Gastroesophageal sphincter (tissue), 4 donors: ENCODE data around the gene PLEKHN1. TPM values are rescaled to one million over a fixed set of nuclear protein-coding genes. Genes with fewer than 3 reads are reported as not detected.
"Not testable (repeated sequence)": the region's sequence is repeated elsewhere in the genome, so short reads cannot be mapped to it uniquely, and the experiment has no call there.

Experiments
- ATAC-seq: fragments of 150-250 bp; one replicate; pipeline ENCODE4 v1.9.1; 2016; ENCODE audit warnings: mild to moderate bottlenecking, moderate library complexity
- H3K27ac ChIP-seq, 4 donors: fragments of 200-600 bp; sonication (generic) in 3 of 4; 1 replicate in 3 of 4; 2 replicates in 1 of 4; pipeline ENCODE4 v1.5.1; 2016 to 2019
- H3K27me3 ChIP-seq: fragments of 200-600 bp; sonication (generic); one replicate; pipeline ENCODE4 v1.5.1; 2019
- H3K36me3 ChIP-seq, 2 donors: fragments of 200-600 bp; sonication (generic); one replicate each; pipeline ENCODE4 v1.5.1; 2019; ENCODE audit warnings: control low read depth in 1 of 2
- H3K4me1 ChIP-seq, 3 donors: fragments of 200-600 bp; sonication (generic); 1 replicate in 2 of 3; 2 replicates in 1 of 3; pipeline ENCODE4 v1.5.1; 2016 to 2019; ENCODE audit warnings: control low read depth in 2 of 3
- H3K4me3 ChIP-seq, 2 donors: fragments of 200-600 bp; sonication (generic); one replicate each; pipeline ENCODE4 v1.5.1; 2019; ENCODE audit warnings: mild to moderate bottlenecking in 1 of 2, moderate library complexity in 1 of 2
- H3K9me3 ChIP-seq, 3 donors: fragments of 200-600 bp; sonication (generic); one replicate each; pipeline ENCODE4 v1.5.1; 2017 to 2019; ENCODE audit warnings: control low read depth in 2 of 3
- EP300 ChIP-seq: sonication (generic); formaldehyde crosslinking; IDR thresholded peaks from one replicate; pipeline ENCODE4 v1.6.1; 2017; ENCODE audit warnings: antibody characterized with exemption, mild to moderate bottlenecking
- POLR2A ChIP-seq, 2 donors: fragments of 450-650 bp; IDR thresholded peaks; one replicate each; pipeline ENCODE4 v1.6.1; 2017; ENCODE audit warnings: antibody characterized with exemption in 2 of 2, mild to moderate bottlenecking in 2 of 2, moderate library complexity in 1 of 2
- POLR2AphosphoS5 ChIP-seq: sonication (generic); formaldehyde crosslinking; IDR thresholded peaks from one replicate; pipeline ENCODE4 v1.6.1; 2017; ENCODE audit warnings: antibody characterized with exemption
- WGBS, 2 donors: methylation state at CpG; one replicate each; pipeline ENCODE4 v1.1.5; 2018; ENCODE audit warnings: low coverage in 1 of 2; 5-methylcytosine and 5-hydroxymethylcytosine counted together
- total RNA-seq, 4 donors: library from RNA; depleted of rRNA; stranded (reverse); fragments of >200 nt; gene quantifications; one replicate each; pipeline ENCODE4 v1.1.0, GENCODE V29; 2016
- TF ChIP-seq, protein P1 (sequence below), 4 experiments: fragments of 200-600 bp in 2 of 4; fragments of 450-650 bp in 2 of 4; sonication (generic) in 1 of 4; IDR thresholded peaks; one replicate each; pipeline ENCODE4 v1.5.1; 2017 to 2019; ENCODE audit warnings: antibody characterized with exemption in 4 of 4, mild to moderate bottlenecking in 2 of 4, moderate library complexity in 2 of 4

Gene PLEKHN1
- total RNA-seq, 4 donors from 2014 or later: 0.62 to 2.3 TPM; not detected in 2

DNA sequence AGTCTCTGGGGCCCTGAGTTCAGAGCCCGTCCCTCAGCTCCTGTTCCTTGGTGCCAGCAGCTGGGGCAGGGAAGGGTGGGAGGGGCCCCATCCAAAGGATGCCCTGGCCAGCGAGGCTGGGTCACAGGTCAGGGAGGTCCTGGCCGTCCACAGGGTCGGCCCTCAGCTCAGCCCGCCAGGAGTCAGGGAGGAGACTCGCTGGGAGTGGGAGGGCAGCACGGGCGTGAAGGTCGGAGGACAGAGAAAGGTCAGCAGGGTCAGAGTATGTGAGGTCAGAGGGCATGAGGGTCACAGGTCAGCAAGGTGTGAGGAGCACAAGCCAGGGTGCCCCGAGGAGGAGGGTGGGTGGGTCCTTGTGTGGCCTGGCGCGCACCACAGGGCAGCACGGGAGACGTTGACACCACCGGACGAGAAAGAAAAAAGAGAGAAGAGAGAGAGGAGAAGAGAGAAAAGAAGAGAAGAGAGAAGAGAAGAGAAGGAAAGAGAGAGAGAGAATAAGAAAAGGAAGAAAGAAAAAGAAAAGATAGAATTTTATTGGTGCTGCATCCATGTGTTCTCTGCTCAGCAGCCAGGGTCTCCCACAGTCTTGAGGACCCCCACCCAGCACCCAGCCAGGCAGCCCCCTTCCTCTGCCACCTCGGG lies 8.5 kb downstream of the PLEKHN1 start:
- Histone ChIP-seq H3K27ac (no peak overlapping the region), H3K27me3 (peaks cover 76% of the 10 kb centered on the region), H3K4me1 (peaks cover 0 to 14% (median 5%) of the 10 kb centered on the region in 3 donors), H3K4me3 (no peak overlapping the region), H3K9me3 (no peaks in the 10 kb centered on the region), H3K36me3 (no peaks in the 10 kb centered on the region)
- ATAC-seq: no peak
- TF ChIP-seq POLR2A (IDR thresholded peaks at IDR 0.05) (no peak), EP300 (no peak), POLR2AphosphoS5 (no peak)
- TF ChIP-seq, protein P1, sequence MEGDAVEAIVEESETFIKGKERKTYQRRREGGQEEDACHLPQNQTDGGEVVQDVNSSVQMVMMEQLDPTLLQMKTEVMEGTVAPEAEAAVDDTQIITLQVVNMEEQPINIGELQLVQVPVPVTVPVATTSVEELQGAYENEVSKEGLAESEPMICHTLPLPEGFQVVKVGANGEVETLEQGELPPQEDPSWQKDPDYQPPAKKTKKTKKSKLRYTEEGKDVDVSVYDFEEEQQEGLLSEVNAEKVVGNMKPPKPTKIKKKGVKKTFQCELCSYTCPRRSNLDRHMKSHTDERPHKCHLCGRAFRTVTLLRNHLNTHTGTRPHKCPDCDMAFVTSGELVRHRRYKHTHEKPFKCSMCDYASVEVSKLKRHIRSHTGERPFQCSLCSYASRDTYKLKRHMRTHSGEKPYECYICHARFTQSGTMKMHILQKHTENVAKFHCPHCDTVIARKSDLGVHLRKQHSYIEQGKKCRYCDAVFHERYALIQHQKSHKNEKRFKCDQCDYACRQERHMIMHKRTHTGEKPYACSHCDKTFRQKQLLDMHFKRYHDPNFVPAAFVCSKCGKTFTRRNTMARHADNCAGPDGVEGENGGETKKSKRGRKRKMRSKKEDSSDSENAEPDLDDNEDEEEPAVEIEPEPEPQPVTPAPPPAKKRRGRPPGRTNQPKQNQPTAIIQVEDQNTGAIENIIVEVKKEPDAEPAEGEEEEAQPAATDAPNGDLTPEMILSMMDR (IDR thresholded peaks at IDR 0.05): no peak
- 61 to 62% methylated on average over 5 to 13 of the region's 17 CpGs for WGBS, 2 donors

DNA sequence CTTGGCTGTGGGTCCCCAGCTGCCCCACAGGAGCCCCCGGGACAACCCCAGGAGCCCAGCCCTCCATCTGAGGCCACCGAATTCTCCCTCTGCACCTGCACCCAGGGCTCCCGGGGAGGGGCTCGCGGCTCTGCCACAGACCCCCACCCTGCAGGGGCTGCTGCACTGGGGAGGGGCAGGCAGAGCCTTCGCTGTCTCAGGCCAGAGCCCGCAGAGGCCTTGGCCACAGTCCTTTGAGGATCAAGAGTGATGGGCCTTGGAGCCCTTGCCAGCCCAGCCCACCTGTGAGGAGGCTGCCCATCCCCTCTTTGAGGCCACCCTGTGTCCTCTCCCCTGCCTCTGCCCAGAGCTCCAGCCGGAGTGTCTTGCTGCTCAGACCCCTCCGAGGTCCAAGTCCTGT lies 9.1 kb downstream of the PLEKHN1 start:
- Histone ChIP-seq H3K4me3 (peak overlapping the region in 1 of 2 donors; percentile 44), H3K4me1 (peaks cover 0 to 14% (median 5%) of the 10 kb centered on the region in 3 donors), H3K27me3 (peaks cover 75% of the 10 kb centered on the region), H3K27ac (no peak overlapping the region), H3K36me3 (no peaks in the 10 kb centered on the region), H3K9me3 (no peaks in the 10 kb centered on the region)
- TF ChIP-seq EP300: no peak
- 37 to 65% methylated on average over 2 of the region's 9 CpGs for WGBS, 2 donors
- no peak for ATAC-seq

DNA sequence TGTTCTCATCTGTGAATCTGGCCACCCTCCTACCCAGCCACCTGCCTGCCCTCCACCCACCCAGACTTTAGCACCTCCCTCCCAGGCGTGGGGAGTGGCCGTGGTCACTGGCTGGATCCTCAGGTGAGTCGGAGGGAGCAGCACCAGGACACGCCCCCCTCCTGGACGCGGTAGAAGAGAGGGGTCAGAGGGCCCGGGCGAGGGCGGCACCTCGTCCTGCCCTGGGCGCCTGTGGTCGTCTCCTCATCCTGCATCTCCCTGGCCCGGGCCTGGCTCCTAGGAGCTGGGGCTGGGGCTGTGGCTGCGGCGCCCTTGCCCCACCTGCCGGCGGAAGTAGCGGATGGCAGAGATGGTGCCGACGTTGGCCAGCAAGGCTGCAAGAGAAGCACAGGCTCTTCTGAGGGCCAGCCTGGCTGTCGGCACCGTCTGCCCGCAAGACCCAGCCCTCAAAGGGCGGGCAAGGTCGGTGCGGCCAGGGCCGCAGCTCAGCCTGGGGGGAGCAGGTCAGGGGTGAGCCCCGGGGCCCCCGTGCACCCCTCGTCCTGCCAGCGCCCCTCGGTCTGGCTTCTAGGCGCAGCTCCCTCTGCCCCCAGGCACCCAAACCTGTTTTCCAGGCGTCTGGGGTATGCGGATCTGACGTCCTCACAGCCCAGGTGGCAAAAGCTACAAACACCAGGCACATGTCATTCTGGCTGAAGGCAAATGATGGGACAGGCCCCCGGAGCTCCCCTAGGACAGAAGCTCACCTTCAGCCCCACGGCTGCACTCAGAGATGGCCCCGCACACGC lies 9.8 kb downstream of the PLEKHN1 start:
- H3K4me1 ChIP-seq: peaks cover 0 to 14% (median 5%) of the 10 kb centered on the region in 3 donors
- peak overlapping the region; percentile 8 to 44 for H3K4me3 ChIP-seq
- peak; percentile 81 for ATAC-seq
- peaks cover 75% of the 10 kb centered on the region for H3K27me3 ChIP-seq
- H3K9me3 ChIP-seq: no peaks in the 10 kb centered on the region
- H3K36me3 ChIP-seq: no peaks in the 10 kb centered on the region
- WGBS, 2 donors: no CpG with 5 or more reads among the region's 40 CpGs
- TF ChIP-seq, protein P1 (IDR thresholded peaks at IDR 0.05): peak in 3 of 4 experiments; percentile 69 to 86 (median 79)
- no peak for TF ChIP-seq EP300
- H3K27ac ChIP-seq: peak overlapping the region in 3 of 4 donors; percentile 37 to 46 (median 44)

DNA sequence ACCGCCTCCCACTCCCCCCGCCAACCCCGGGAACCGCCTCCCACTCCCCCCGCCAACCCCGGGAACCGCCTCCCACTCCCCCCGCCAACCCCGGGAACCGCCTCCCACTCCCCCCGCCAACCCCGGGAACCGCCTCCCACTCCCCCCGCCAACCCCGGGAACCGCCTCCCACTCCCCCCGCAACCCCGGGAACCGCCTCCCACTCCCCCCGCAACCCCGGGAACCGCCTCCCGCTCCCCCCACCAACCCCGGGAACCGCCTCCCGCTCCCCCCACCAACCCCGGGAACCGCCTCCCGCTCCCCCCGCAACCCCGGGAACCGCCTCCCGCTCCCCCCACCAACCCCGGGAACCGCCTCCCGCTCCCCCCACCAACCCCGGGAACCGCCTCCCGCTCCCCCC lies 10.5 kb downstream of the PLEKHN1 start:
- H3K27ac ChIP-seq: not testable (repeated sequence)

DNA sequence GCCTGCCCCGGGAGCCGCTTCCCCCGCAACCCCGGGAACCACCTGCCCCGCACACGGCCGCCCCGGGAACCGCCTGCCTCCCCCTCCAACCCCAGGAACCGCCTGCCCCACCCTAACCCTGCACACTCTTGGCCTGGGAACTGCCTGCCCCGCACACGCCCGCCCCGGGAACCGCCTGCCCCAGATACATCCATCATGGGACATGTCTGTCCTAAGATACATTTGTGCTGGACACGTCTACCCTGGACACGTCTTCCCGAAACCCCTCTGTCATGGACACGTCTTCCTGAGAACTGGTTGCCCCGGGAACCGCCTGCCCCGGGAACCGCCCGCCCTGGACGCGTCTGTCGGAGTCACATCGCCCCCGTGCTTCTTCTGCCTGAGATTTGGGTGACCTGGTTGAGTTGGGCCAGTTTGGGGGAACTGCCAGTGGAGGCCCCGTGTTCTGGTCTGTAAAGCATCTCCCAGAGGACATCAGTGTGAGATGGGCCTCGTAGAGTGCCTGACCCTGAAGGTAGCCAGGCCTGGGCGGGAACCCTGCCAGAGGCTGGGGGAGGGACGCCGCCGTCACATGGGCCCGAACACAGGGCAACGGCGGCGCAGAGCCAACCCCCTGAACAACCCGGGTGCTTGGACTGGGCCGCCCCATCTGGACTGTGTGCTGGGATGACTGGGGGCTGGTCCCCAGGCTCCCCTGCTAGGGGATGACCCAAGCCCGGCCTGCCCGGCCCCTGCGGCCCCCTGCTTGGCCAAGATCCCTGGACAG lies 12.0 kb downstream of the PLEKHN1 start:
- H3K27me3 ChIP-seq: peaks cover 74% of the 10 kb centered on the region
- ATAC-seq: no peak
- TF ChIP-seq EP300 (no peak), POLR2A (IDR thresholded peaks at IDR 0.05) (no peak), POLR2AphosphoS5 (no peak)
- TF ChIP-seq, protein P1 (IDR thresholded peaks at IDR 0.05): no peak
- no peak overlapping the region for H3K4me3 ChIP-seq
- peaks cover 0 to 14% (median 5%) of the 10 kb centered on the region in 3 donors for H3K4me1 ChIP-seq
- no peaks in the 10 kb centered on the region for H3K36me3 ChIP-seq
- H3K9me3 ChIP-seq: no peaks in the 10 kb centered on the region
- H3K27ac ChIP-seq: no peak overlapping the region
- no CpG with 5 or more reads among the region's 44 CpGs for WGBS, 2 donors

More for the DNA sequence above, 10.5 kb downstream of the PLEKHN1 start:
- Histone ChIP-seq H3K4me1 (peaks cover 0 to 14% (median 5%) of the 10 kb centered on the region in 3 donors), H3K4me3 (peak overlapping the region in 1 of 2 donors; percentile 44), H3K27me3 (peaks cover 74% of the 10 kb centered on the region)
- ATAC-seq, H3K9me3 ChIP-seq, H3K36me3 ChIP-seq: not testable (repeated sequence)
- no CpG with 5 or more reads among the region's 39 CpGs for WGBS, 2 donors
